ENCODE results near the gene RHBDL3.

Gene RHBDL3

DNA sequence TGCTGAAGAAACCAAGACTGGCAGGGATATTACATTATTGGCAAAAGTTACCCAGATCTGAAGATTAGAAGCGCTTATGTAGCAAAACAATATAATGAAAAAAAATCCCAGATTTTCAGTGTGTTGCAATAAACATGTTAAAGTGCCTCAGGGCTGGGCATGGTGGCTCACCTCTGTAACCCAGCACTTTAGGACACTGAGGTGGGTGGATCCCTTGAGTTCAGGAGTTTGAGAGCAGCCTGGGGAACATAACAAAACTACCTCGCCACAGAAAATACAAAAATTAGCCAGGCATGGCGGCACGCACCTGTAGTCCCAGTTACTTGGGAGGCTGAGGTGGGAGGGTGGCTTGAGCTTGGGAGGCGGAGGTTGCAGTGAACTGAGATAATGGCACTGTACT lies 91.1 kb downstream of the RHBDL3 start:
- DNase-seq (ENCODE audit: low read depth, low spot score) = no peak

- DNase-seq (ENCODE audit: low read depth, low spot score) = no peak
Measured at GRCh38 chr17:32357615-32358014, 92.0 kb downstream of the RHBDL3 start.

- no peak for DNase-seq (ENCODE audit: low read depth, low spot score)
Measured at GRCh38 chr17:32361270-32361669, 95.6 kb downstream of the RHBDL3 start.

DNA sequence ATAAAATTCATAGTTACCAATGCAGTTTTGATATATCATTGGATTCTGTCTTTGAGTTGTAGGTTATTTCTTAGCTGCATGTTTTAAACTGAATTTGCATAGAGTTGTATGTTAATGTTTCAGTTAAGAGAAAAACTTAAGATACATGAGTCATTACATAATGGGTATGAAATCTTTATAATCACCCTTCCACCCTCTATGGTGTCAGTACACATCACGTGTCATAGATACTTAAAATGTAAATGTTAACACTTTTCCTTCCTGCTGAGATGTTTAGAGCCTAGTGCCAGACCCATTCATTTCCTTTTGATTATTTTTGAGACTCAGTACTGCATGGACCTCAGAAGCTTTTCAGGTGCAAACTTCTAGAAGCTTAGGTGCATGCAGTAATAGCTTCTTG lies 104.8 kb downstream of the RHBDL3 start:
- no peak for DNase-seq (ENCODE audit: low read depth, low spot score)

Measured in astrocyte of the hippocampus (primary cell).